Skin of body (tissue), 2 donors: ENCODE measurements around the gene RAB7B. TPM values are rescaled to one million over a fixed set of nuclear protein-coding genes. Genes with fewer than 3 reads are reported as not detected.
A peak's percentile ranks its signal among the peaks of the same experiment; 100 is the strongest.

Experiments
- DNase-seq: peaks from one replicate; lab custom pipeline; 2025; lab: John Stamatoyannopoulos, UW
- total RNA-seq: library from RNA; depleted of rRNA; stranded (reverse); fragments of >200 nt; gene quantifications from one replicate; pipeline ENCODE4 v1.2.3, GENCODE V29; 2014

RAB7B gene
- total RNA-seq, 1 donor from 2014 or later, result 17.2 TPM

DNA sequence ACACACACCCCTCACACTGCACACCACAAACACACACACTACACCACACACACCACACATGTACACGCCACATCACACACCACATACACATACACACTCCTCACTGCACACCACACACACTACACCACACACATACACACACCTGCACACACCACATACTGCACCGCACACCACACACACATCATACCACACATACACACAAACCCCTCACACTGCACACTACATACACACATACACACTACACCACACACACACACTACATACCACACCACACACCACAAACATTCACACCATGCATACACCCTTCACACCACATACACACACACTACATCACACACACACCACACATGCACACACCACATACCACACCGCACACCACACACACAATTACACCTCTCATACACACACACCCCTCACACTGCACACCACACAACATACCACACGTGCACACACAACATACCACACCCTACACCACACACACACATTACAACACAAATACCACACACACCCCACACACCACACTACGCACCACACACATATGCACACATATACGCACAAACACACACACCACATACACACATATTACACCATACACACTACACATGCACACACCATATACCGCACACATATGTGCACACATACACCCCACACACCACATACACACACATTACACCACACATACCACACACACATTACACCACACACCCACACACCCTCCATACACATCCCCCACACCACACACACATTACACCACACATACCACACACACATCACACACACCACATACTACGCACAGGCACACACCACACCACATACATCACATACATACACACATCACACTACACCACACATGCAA lies 29.6 kb downstream of the RAB7B start:
- no peak for DNase-seq

GRCh38 chr1:205972491-205973168 lies 30.6 kb downstream of the RAB7B start:
- DNase-seq, result no peak

- DNase-seq, result no peak
These were observed 31.1 kb downstream of the RAB7B start for GRCh38 chr1:205972081-205972480.

DNA sequence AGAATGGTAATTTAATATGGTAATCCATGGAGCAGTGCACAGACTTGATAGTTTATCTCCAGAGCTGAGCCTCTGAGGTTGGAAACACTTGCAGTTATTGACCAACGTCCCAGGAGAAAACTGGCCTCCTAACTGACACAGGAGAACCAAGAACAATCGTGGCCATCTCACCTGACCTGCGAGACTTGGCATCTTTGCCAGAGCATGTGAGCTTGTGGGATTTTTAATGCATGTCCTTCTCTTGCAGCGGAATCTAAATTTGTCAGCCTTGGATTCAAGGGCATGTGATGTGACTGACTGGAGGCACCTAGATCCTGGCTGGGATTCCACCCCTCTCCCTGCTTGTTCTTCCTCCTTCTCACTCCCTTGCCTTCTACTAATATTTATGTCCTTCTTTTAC lies 32.1 kb downstream of the RAB7B start:
- no peak for DNase-seq

DNA sequence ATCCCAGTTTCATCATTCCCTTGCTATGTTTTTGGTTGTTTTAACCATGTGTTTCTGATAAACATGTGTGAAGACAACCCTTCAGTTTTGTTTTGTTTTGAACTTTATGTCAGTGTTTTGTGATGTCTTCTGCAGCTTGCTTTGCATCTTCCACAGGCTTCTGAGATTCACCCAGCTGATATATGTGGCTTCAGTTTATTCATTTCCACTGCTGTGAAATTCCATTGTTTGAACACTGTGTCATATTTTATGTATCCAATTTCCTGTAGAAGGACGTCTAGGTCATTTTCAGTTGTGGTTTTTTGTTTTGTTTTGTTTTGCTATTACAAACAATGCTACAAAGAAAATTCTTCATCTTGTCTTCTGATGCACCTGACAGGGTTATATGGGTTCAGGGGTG lies 32.7 kb downstream of the RAB7B start:
- peak; percentile 16 for DNase-seq

- no peak for DNase-seq
These were observed 34.0 kb downstream of the RAB7B start for GRCh38 chr1:205969229-205969628.

DNA sequence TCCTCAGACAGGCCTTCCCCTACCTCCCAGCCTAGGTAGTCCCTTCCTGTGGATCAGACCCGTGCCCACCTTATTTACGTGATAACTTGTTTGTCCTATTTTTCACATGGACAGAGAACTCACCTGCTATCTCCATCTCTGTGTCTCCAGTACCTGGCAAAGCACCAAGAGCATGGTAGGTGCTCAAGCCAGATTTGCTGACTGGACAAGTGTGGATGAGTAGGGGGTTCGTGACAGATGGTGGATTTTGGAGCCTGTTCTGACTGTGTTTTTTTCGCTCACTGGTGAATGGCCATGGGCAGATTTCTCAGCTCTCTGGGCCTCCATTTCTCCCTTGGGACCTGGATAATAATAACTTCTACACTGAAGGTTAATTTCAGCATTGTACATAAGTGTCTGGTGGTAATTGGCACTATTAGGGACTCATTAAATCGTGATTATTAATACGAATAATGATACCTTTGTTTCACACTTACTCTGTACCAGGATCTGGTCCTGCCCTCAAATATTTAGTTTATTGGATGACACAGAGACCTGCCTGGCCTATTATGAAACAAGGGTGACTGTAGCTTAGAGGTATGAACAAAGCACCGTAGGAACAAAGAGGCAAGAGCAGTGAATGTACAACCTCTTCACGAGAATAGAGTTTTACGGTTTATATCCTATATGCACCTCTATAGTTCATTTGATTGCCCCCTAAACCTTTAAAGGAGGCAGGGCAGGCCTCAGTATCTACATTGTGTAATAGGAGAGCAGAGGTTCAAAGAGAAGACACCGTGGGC lies 35.5 kb downstream of the RAB7B start:
- DNase-seq, result no peak

DNA sequence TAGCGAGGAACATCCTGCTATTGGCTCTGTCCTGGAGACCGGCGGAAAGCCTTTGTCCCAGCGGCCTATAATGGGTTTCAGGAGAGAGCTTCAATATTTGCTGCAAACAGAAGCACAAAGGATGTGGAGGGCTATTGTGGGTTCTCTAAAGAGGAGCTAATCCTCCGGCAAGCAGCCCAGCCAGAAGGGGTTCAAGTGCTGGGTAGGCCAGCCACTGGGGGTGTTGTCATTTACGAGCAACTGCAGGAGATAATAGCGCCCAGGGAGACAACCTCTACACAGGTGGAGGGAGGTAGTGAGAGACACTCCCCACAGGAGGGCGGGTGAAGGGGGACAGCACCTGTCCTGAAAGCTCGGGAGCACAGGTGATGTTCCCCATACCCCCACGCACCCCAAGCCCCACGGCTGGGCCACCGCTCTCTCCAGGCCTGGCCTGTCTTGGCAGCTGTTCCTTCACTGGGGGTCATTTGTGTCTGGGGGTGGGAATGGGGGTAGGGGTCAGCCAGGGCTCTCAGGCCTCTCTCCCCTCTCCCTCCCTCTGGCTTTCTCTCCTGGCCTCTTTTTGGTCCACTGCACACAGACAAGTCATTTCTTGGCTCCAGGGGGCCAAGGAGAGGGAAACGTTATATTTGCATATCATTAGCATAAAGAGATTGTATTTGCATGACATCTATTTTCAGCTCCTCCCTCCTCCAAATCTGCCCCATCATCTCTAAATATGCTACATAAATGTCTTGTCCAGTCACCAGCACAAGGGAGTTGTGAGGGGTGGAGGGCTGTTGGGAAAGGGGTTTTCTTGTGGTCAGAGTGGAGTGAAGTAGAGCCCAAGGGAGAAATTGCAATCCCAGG lies 37.9 kb downstream of the RAB7B start:
- no peak for DNase-seq

GRCh38 chr1:205963352-205964155 lies 39.6 kb downstream of the RAB7B start:
- no peak for DNase-seq

DNA sequence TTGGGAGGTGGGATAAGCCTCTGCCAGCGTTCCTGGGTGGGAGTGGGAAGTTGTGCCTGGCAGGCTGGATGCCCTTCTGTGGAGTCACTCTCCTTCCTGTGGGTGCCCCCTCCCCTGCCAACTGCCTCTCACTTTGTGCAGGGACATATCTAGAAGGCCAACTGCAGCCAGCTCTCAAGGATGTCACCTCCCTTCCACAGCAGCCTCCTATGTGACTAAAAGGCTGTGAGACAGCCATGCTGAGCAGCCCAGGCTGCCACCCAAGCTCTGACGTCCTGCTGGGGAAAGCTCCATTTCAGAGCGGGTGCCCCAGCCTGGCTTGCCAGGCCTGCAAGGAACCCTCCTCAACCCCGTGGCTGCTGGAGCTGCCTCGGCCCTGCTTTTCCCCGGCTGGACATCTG lies 40.4 kb downstream of the RAB7B start:
- no peak for DNase-seq

DNA sequence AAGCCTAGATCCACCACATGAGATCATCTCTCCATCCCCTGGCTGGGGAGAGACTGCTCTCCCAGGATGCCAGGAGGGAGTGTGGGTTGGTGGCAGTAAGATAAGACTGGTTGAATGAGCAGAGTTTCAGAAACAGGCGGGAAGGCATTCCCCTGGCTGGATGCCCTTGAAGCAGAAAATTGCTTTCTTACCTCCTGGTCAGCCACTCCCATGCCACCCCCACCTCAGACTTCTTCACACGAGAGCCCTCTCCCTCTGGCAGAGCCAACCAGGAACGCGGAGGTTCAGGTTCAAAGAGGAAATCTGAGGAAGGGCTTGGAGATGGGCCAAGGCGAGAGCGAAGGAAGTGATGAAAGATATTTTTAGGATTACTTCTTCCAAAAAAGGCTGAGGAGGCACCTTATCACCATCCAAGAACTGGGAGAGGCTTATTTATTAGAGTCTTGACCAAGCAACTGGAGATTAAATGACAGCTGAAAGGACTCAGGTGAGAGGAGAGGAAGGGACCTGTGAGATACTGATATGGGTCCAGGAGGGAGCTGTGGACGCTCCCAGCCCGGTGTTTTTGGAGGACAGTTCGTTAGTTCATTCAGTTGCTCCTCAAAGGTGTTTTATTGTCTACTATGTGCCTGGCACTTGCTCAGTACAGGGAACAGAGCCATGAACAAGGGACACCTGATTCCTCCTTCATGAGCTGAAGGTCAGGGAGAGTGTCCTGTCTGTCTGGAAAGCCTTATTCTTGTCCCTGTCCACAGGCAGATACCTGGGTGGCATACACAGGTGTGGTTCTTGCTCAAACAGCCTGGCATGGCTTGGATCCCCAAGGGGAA lies 41.0 kb downstream of the RAB7B start:
- no peak for DNase-seq

GRCh38 chr1:205961405-205961804 lies 41.8 kb downstream of the RAB7B start:
- DNase-seq, result no peak

- DNase-seq, result no peak
These were observed 43.4 kb downstream of the RAB7B start for GRCh38 chr1:205959789-205960188.

DNA sequence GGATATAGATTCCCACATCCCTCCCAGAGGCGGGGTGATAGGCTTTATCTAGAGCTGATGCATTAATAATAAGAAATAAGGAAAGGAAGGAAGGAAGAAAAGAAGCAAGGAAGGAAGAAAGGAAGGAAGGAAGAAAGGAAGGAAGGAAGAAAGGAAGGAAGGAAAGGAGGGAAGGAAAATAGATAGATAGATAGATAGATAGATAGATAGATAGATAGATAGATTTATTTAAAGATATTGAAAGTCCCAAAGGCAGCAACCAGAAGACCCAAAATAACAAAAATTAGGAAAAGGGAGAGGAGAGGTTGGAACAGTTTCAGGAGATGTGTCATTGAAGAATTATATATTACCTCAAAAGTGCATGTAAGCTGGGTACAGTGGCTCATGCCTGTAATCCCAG lies 47.7 kb downstream of the RAB7B start:
- DNase-seq, result no peak

DNA sequence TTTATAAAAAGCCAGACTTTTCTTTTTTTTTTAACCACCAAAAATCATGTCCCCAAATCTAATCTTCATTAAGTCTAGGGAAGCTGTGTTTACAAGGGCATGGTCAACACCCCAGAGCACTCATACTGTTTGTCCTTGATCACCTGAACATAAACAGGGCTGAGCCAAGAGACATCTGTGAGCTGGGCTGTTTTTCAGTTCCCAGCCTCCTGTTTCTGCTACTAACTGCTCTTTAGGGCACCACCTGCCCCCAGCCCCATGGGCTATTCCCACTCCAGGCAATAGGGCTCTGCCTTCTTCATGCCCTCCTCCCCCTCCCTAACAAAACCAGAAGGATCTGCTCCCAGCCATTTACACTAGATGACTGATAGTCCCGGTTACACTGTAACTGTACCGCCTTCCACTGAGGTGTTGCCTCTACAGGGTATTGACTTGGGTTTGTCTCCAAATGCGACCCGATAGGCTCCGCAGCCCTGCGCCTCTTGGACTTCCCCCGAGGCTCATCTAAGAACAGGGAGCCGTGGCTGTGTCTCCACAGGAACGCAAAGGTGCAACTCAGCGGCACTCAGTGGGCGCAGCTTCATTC lies 48.3 kb downstream of the RAB7B start:
- no peak for DNase-seq

DNA sequence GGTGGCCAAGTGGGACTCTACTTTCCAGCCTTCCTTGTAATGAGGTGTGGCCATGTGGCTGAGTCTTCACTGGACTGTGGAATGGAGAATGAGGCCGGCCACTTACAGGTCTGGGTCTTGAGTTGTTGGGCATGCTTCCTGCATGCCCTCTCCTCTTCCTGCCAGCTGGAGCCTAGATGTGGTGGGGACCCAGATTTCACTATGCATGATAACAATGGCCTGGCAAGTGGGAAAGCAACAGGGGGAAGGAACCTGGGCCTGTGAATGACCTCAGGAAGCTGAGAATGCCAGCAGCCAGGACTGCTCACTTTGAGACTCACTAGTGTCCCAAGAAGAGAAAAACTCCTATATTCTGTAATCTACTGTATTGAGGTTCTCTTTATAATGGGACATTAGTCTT lies 51.4 kb downstream of the RAB7B start:
- no peak for DNase-seq

DNA sequence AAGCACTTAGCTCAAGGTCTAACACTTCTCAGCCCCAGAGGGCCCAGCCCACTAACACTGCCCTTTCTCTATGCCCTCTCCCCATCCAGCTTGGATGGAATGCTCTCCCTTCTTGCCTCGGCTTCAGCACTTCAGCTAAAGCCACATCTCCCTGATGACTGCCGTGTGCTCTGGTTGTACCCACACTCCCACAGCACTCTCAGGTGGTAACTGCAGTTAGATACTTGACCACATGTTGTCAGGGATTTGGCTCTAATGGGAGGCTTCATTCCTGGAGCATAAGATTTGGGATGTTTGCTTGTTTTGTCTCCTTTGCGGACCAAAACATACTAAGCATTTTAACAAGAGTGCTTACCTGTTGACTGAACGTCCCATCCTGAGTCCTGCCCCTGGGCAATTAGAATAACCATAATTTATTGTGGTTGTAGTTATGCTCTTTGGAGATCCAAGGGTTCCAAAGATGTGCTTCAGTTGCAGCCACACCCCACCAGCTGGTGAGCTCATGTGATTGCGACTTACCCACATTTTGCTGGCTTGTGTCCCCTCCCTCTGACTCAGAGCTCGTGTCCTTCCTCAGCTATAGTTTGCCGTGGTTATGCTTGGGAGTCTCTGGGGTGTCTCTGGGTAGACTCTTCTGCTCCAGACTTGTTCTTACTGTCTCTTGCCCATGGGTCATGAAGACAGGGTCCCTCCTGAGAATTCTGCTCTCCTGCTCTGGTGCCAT lies 52.2 kb downstream of the RAB7B start:
- DNase-seq, result no peak

GRCh38 chr1:205950280-205950679 lies 52.9 kb downstream of the RAB7B start:
- no peak for DNase-seq
